WTC11 (cell line): ENCODE measurements around the gene ATP2B3. TPM values are rescaled to one million over a fixed set of nuclear protein-coding genes. Genes with fewer than 3 reads are reported as not detected.

Source experiments
- ATAC-seq: fragments of 200-7000 bp; cut with Tn5 transposase; 2 replicates; pipeline ENCODE4 v1.10.0; 2021; ENCODE audit warnings: mild to moderate bottlenecking, moderate library complexity
- CTCF ChIA-PET: fragments of 300-600 bp; sonication (Branson Sonifier 250); formaldehyde crosslinking; loops from one replicate; lab custom pipeline; 2021; ENCODE audit warnings: antibody characterized with exemption; lab: Charles Lee
- POLR2A ChIA-PET: fragments of 350-600 bp; sonication (Branson Sonifier 250); formaldehyde crosslinking; loops from one replicate; lab custom pipeline; 2021; ENCODE audit warnings: antibody characterized with exemption; lab: Charles Lee
- DNase-seq: peaks from one replicate; pipeline ENCODE4 v3.0.0; 2021; ENCODE audit warnings: low spot score
- H3K27ac Mint-ChIP-seq: 2 replicates; pipeline ENCODE4 v1.8.0; 2021; ENCODE audit warnings: mixed read lengths
- H3K27me3 Mint-ChIP-seq: 2 replicates; pipeline ENCODE4 v1.8.0; 2021; ENCODE audit warnings: low read depth, mild to moderate bottlenecking, moderate library complexity, mixed read lengths
- H3K36me3 Mint-ChIP-seq: 2 replicates; pipeline ENCODE4 v1.8.0; 2021; ENCODE audit warnings: mixed read lengths
- H3K4me1 Mint-ChIP-seq: 2 replicates; pipeline ENCODE4 v1.8.0; 2022; ENCODE audit warnings: mixed read lengths
- H3K4me3 Mint-ChIP-seq: 2 replicates; pipeline ENCODE4 v1.8.0; 2021; ENCODE audit warnings: mild to moderate bottlenecking, moderate library complexity, mixed read lengths
- H3K9me3 Mint-ChIP-seq: 2 replicates; pipeline ENCODE4 v1.8.0; 2021; ENCODE audit warnings: mixed read lengths
- FOXK1 ChIP-seq: sonication (generic); formaldehyde crosslinking; IDR thresholded peaks from 2 replicates; pipeline ENCODE4 v1.8.0; 2022; ENCODE audit warnings: mild to moderate bottlenecking, moderate library complexity, missing genetic modification reagents
- GTF2I ChIP-seq: fragments of 250-450 bp; sonication (Bioruptor Pico); conservative IDR thresholded peaks from 2 replicates; pipeline ENCODE4 v1.4.0; 2021; ENCODE audit warnings: mild to moderate bottlenecking
- IRF2 ChIP-seq: sonication (generic); formaldehyde crosslinking; IDR thresholded peaks from 2 replicates; pipeline ENCODE4 v1.8.0; 2022; ENCODE audit warnings: low read depth, missing genetic modification reagents, borderline replicate concordance
- JUN ChIP-seq: sonication (generic); formaldehyde crosslinking; IDR thresholded peaks from 2 replicates; pipeline ENCODE4 v1.8.0; 2023; ENCODE audit warnings: mild to moderate bottlenecking, missing genetic modification reagents
- NR1H2 ChIP-seq: sonication (generic); formaldehyde crosslinking; IDR thresholded peaks from 2 replicates; pipeline ENCODE4 v1.9.0; 2021; ENCODE audit warnings: mild to moderate bottlenecking, moderate library complexity, missing genetic modification reagents
- PRRX2 ChIP-seq: fragments of 250-450 bp; sonication (Bioruptor Pico); IDR thresholded peaks from 2 replicates; pipeline ENCODE4 v1.8.0; 2021; ENCODE audit warnings: mild to moderate bottlenecking
- RORB ChIP-seq: fragments of 250-450 bp; sonication (Bioruptor Pico); IDR thresholded peaks from 2 replicates; pipeline ENCODE4 v1.9.0; 2021; ENCODE audit warnings: mild to moderate bottlenecking
- SMAD3 ChIP-seq: sonication (generic); formaldehyde crosslinking; IDR thresholded peaks from 2 replicates; pipeline ENCODE4 v1.8.0; 2022; ENCODE audit warnings: missing genetic modification reagents, mild to moderate bottlenecking, borderline replicate concordance
- SP1 ChIP-seq: sonication (generic); formaldehyde crosslinking; conservative IDR thresholded peaks from 2 replicates; pipeline ENCODE4 v1.8.1; 2022; ENCODE audit warnings: missing genetic modification reagents
- TEAD4 ChIP-seq: sonication (generic); formaldehyde crosslinking; IDR thresholded peaks from 2 replicates; pipeline ENCODE4 v1.8.0; 2022; ENCODE audit warnings: mild to moderate bottlenecking, missing genetic modification reagents
- ZNF138 ChIP-seq: sonication (generic); formaldehyde crosslinking; conservative IDR thresholded peaks from 2 replicates; pipeline ENCODE4 v1.8.1; 2022; ENCODE audit warnings: mild to moderate bottlenecking, moderate library complexity, missing genetic modification reagents
- total RNA-seq: library from RNA; stranded (reverse); gene quantifications from 3 replicates; pipeline ENCODE4 v1.2.3, GENCODE V29; 2021
- TF ChIP-seq, protein P1 (sequence below): fragments of 250-450 bp; sonication (Bioruptor Pico); conservative IDR thresholded peaks from 2 replicates; pipeline ENCODE4 v1.9.0; 2021; ENCODE audit warnings: mild to moderate bottlenecking
- TF ChIP-seq, protein P2 (sequence below): sonication (generic); formaldehyde crosslinking; IDR thresholded peaks from 2 replicates; pipeline ENCODE4 v1.8.1; 2023; ENCODE audit warnings: mild to moderate bottlenecking, missing genetic modification reagents
- TF ChIP-seq, protein P3 (sequence below): fragments of 250-450 bp; sonication (Bioruptor Pico); IDR thresholded peaks from 2 replicates; pipeline ENCODE4 v1.9.0; 2021; ENCODE audit warnings: mild to moderate bottlenecking
- TF ChIP-seq, protein P4 (sequence below): sonication (generic); formaldehyde crosslinking; IDR thresholded peaks from 2 replicates; pipeline ENCODE4 v1.8.1; 2023; ENCODE audit warnings: mild to moderate bottlenecking, missing genetic modification reagents, borderline replicate concordance
- TF ChIP-seq, protein P5 (sequence below): sonication (generic); formaldehyde crosslinking; IDR thresholded peaks from 2 replicates; pipeline ENCODE4 v1.8.1; 2022; ENCODE audit warnings: low read depth, missing genetic modification reagents, borderline replicate concordance

The ATP2B3 gene
- total RNA-seq, 1 experiment from 2014 or later: 0.28 TPM

DNA sequence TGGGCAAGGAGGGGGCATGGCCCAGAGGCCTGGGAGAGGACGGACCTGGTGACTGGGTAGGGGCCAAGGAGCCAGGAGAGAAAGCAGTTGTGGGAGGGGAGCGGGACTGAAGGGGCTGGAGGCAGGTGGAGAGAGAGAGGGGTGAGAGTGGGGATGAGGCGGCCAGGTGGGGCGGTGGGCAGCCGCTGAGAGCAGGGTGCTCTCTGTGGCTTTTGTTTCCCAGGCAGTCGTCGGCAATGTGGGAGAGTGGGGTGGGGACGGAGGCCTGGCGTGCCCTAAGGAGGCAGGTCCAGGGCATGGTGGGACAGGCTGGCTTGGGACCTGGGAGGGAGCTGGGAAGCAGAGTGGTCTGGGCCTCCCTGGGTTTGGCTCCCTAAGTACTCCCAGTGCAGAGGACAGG lies 3.2 kb upstream of the ATP2B3 start (continued):
- TF ChIP-seq, protein P1, sequence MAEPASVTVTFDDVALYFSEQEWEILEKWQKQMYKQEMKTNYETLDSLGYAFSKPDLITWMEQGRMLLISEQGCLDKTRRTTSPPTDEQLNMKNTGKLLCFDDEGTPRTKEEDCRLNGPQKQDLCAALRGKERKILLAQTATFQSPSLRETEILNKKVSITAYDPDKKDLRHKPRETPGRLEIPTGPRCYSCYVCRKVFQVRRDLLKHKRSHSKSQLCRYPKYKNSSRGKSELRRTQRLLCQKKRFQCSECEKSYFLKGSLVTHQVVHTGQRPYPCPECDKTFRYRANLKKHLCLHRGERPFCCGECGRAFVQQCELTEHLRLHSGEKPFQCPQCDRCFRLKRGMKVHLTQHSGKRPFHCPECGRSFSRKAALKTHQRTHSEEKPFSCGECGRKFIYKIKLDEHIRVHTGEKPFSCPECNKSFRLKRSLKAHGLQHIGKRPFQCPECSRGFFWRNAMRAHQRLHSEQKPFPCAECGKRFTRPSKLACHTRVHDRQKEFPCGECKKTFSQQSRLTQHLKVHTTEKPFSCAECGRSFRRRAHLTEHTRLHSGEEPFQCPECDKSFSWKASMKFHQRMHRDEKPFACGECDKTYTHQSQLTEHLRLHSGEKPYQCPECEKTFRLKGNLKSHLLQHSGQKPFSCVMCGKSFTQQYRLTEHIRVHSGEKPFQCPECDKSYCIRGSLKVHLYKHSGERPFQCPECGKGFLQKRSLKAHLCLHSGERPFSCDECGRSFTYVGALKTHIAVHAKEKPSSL (CRISPR knock-in tag): no peak
- TF ChIP-seq, protein P2, sequence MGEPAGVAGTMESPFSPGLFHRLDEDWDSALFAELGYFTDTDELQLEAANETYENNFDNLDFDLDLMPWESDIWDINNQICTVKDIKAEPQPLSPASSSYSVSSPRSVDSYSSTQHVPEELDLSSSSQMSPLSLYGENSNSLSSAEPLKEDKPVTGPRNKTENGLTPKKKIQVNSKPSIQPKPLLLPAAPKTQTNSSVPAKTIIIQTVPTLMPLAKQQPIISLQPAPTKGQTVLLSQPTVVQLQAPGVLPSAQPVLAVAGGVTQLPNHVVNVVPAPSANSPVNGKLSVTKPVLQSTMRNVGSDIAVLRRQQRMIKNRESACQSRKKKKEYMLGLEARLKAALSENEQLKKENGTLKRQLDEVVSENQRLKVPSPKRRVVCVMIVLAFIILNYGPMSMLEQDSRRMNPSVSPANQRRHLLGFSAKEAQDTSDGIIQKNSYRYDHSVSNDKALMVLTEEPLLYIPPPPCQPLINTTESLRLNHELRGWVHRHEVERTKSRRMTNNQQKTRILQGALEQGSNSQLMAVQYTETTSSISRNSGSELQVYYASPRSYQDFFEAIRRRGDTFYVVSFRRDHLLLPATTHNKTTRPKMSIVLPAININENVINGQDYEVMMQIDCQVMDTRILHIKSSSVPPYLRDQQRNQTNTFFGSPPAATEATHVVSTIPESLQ (CRISPR knock-in tag): no peak
- TF ChIP-seq, protein P3, sequence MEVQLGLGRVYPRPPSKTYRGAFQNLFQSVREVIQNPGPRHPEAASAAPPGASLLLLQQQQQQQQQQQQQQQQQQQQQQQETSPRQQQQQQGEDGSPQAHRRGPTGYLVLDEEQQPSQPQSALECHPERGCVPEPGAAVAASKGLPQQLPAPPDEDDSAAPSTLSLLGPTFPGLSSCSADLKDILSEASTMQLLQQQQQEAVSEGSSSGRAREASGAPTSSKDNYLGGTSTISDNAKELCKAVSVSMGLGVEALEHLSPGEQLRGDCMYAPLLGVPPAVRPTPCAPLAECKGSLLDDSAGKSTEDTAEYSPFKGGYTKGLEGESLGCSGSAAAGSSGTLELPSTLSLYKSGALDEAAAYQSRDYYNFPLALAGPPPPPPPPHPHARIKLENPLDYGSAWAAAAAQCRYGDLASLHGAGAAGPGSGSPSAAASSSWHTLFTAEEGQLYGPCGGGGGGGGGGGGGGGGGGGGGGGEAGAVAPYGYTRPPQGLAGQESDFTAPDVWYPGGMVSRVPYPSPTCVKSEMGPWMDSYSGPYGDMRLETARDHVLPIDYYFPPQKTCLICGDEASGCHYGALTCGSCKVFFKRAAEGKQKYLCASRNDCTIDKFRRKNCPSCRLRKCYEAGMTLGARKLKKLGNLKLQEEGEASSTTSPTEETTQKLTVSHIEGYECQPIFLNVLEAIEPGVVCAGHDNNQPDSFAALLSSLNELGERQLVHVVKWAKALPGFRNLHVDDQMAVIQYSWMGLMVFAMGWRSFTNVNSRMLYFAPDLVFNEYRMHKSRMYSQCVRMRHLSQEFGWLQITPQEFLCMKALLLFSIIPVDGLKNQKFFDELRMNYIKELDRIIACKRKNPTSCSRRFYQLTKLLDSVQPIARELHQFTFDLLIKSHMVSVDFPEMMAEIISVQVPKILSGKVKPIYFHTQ (CRISPR knock-in tag): no peak
- TF ChIP-seq TEAD4 (CRISPR knock-in tag) (no peak), SMAD3 (CRISPR knock-in tag) (no peak), NR1H2 (CRISPR knock-in tag) (no peak), JUN (CRISPR knock-in tag) (no peak), SP1 (no peak), PRRX2 (CRISPR knock-in tag) (no peak), GTF2I (no peak)
- TF ChIP-seq, all 79 proteins: peak for 0

DNA sequence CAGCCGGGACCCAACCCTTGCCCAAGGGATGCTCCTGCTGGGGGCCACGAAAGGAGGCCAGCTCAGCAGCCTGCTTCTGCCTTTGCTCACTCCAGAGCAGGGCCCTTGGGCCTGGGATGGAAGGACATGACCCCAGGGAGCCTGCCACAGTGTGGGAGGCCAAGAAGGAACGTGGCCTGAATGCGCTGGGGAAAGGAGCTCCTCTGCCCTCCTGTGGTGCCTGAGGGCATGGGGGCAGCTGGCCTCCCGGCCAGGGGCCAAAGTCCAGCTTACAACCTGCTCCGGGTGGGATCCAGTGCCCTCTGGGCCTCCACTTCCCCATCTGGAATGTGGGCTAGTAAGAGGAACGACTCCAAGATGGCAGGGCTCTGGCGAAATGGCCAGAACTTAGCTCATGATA lies 2.0 kb upstream of the ATP2B3 start:
- ChIA-PET POLR2A (no interaction called here), CTCF (interaction anchor here (0.6 to 4.0 kb wide), 4 partner anchors 8 to 169 kb away, joined by 3 to 15 read pairs (median 4); partner anchors contain the start of gene HAUS7)
- Mint-ChIP-seq H3K4me1 (0 out of 2 replicates have a peak, but pooled peaks cover 5% of the 10 kb centered on the region), H3K36me3 (no peaks in the 10 kb centered on the region), H3K27ac (no peak overlapping the region), H3K9me3 (no peaks in the 10 kb centered on the region), H3K4me3 (no peak overlapping the region), H3K27me3 (peaks cover 36% of the 10 kb centered on the region)
- DNase-seq (no peak), ATAC-seq (no peak)
- TF ChIP-seq PRRX2 (CRISPR knock-in tag) (no peak), ZNF138 (CRISPR knock-in tag) (no peak), RORB (CRISPR knock-in tag) (no peak), FOXK1 (CRISPR knock-in tag) (no peak), NR1H2 (CRISPR knock-in tag) (no peak), IRF2 (no peak)
- TF ChIP-seq, protein P4, sequence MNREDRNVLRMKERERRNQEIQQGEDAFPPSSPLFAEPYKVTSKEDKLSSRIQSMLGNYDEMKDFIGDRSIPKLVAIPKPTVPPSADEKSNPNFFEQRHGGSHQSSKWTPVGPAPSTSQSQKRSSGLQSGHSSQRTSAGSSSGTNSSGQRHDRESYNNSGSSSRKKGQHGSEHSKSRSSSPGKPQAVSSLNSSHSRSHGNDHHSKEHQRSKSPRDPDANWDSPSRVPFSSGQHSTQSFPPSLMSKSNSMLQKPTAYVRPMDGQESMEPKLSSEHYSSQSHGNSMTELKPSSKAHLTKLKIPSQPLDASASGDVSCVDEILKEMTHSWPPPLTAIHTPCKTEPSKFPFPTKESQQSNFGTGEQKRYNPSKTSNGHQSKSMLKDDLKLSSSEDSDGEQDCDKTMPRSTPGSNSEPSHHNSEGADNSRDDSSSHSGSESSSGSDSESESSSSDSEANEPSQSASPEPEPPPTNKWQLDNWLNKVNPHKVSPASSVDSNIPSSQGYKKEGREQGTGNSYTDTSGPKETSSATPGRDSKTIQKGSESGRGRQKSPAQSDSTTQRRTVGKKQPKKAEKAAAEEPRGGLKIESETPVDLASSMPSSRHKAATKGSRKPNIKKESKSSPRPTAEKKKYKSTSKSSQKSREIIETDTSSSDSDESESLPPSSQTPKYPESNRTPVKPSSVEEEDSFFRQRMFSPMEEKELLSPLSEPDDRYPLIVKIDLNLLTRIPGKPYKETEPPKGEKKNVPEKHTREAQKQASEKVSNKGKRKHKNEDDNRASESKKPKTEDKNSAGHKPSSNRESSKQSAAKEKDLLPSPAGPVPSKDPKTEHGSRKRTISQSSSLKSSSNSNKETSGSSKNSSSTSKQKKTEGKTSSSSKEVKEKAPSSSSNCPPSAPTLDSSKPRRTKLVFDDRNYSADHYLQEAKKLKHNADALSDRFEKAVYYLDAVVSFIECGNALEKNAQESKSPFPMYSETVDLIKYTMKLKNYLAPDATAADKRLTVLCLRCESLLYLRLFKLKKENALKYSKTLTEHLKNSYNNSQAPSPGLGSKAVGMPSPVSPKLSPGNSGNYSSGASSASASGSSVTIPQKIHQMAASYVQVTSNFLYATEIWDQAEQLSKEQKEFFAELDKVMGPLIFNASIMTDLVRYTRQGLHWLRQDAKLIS: no peak
- TF ChIP-seq, protein P5, sequence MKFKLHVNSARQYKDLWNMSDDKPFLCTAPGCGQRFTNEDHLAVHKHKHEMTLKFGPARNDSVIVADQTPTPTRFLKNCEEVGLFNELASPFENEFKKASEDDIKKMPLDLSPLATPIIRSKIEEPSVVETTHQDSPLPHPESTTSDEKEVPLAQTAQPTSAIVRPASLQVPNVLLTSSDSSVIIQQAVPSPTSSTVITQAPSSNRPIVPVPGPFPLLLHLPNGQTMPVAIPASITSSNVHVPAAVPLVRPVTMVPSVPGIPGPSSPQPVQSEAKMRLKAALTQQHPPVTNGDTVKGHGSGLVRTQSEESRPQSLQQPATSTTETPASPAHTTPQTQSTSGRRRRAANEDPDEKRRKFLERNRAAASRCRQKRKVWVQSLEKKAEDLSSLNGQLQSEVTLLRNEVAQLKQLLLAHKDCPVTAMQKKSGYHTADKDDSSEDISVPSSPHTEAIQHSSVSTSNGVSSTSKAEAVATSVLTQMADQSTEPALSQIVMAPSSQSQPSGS (CRISPR knock-in tag): no peak
